HG03378 (cell line): Measurements from ENCODE around the gene INTS6.

Experiments used
- ATAC-seq: cut with Tn5 transposase; IDR thresholded peaks from one replicate; pipeline ENCODE4 v1.9.1; 2021; ENCODE audit warnings: mild to moderate bottlenecking, moderate library complexity; ENCODE audit not compliant: unreplicated experiment

The INTS6 gene, protein sequence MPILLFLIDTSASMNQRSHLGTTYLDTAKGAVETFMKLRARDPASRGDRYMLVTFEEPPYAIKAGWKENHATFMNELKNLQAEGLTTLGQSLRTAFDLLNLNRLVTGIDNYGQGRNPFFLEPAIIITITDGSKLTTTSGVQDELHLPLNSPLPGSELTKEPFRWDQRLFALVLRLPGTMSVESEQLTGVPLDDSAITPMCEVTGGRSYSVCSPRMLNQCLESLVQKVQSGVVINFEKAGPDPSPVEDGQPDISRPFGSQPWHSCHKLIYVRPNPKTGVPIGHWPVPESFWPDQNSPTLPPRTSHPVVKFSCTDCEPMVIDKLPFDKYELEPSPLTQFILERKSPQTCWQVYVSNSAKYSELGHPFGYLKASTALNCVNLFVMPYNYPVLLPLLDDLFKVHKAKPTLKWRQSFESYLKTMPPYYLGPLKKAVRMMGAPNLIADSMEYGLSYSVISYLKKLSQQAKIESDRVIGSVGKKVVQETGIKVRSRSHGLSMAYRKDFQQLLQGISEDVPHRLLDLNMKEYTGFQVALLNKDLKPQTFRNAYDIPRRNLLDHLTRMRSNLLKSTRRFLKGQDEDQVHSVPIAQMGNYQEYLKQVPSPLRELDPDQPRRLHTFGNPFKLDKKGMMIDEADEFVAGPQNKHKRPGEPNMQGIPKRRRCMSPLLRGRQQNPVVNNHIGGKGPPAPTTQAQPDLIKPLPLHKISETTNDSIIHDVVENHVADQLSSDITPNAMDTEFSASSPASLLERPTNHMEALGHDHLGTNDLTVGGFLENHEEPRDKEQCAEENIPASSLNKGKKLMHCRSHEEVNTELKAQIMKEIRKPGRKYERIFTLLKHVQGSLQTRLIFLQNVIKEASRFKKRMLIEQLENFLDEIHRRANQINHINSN

DNA sequence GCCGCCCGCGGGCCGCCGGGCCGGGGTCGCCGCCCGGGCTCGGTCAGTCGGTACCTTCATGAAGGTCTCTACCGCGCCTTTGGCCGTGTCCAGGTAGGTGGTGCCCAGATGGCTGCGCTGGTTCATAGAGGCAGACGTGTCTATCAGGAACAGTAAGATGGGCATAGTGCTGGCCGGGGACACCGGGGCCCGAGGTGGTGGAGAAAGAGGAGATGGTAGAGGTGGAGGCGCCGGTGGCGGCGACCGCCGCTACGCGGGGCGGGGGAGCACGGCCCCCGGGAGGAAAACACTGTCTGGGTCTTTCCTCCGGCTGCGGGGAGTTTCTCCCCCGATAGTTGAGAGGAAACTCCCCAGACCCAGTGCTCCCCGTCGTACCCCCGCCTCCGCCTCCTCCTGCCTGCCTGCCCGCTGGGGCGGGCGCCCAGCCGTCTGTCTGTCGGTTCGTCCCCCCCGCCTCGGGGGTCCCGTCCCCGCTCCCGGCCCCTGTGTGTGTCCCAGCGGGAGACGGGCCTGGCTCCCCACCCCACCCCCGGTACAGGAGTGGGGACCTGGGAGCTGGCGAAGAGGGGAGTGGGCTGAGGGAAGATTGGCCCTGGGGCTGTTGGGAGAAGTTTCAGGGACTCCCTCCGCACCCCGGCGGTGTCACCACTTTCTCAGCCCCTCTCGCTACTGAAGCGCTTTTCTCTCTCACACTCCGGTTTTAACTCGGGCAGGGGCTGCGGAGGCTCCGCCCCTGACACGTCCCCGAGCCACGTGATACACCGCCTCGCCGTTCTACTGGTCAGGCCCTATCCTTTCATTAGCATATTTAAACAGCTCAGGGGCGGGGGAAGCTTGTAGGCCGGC, at the start of gene INTS6:
Gene INTS6, minus strand, starts transcription at position 676 of the 846 bp plus-strand sequence. Its CDS starts 511 bp downstream, at position 165.
- ATAC-seq, result peak; percentile 67

DNA sequence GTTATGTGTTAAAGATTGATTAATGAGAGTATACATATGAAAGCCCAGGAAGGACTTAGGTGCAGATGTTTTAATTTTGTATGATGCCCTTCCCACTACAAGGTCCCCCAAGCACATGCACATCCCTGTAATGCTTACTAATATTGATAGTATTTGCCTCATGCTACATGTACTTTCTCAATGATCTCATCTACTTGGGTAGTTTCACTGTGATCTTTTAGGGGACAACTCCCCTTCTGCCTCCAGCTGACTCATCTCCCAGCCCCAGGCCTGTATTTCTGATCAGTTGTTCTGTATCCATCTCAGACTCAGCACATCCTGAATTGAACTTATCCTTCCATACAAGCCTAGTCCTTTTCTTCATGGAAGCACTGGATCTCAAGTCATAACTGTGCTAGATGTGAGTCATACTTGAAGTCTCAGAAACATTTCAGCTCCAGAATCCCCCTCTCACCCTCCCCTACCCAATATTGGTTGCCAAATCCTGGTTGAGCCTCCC, 49.4 kb upstream of the INTS6 start:
- peak; percentile 99 for ATAC-seq

DNA sequence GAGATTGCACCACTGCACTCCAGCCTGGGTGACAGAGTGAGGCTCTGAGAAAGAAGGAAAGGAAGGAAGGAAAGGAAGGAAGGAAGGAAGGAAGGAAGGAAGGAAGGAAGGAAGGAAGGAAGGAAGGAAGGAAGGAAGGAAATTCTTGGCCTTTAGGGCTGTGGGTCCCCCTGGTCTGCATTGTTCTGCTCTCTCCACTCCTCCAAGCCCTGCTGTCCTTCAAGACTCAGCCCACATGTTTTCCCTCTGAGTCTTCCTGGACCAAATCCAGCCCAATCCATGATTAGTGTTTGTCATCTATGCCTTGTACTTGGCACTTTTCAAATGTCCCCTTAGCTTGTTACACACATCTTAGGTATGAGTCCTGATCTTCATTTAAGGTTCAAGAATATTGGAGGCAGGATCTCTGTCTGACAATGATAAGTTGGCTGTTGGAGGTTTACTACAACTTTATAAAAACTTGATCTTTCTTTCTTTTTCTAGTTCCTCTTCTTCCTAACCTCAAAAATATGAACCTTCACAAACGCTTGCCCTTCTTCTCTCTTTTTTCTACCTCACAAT, 48.8 kb upstream of the INTS6 start:
- ATAC-seq, result peak; percentile 30

GRCh38 chr13:51501096-51501495, 48.3 kb upstream of the INTS6 start:
- ATAC-seq, result no peak

GRCh38 chr13:51500687-51501086, 47.9 kb upstream of the INTS6 start:
- no peak for ATAC-seq

GRCh38 chr13:51499841-51500240, 47.0 kb upstream of the INTS6 start:
- no peak for ATAC-seq

DNA sequence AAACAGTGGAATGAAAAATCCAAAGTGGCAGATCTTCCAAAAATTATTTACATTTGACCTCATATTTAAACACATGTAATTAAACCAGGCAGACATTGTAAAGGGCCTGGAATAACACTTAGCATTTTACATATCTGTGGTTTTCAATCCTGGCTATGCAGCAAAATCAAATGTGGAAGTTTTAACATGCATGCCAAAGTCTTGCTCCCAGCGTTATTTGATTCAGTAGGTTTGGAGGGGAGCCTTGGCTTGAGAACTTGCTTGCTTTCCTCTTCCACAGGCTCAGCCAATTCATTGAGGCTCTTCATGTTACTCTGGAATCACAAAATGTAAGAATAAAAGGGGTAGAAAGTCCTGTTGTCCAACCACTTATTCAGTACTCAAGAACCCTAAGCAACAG, 42.5 kb upstream of the INTS6 start:
- no peak for ATAC-seq

DNA sequence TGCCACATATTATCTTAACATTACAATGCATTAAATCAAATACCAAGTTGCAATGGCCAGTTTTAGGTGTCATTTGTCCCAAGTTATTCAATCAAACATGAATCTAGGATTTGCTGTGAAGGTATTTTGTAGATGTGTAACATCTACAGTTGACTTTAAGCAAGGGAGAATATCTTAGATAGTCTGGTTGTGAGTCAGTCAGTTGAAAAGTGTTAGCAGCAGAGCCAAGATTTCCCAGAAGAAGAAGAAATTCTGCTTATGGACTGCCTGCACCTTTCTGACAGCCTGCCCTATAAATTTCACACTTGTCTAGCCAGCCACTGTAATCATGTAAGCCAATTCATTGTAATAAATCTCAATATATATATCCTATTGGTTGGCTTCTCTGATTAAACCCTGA, 41.3 kb upstream of the INTS6 start:
- ATAC-seq, result no peak

DNA sequence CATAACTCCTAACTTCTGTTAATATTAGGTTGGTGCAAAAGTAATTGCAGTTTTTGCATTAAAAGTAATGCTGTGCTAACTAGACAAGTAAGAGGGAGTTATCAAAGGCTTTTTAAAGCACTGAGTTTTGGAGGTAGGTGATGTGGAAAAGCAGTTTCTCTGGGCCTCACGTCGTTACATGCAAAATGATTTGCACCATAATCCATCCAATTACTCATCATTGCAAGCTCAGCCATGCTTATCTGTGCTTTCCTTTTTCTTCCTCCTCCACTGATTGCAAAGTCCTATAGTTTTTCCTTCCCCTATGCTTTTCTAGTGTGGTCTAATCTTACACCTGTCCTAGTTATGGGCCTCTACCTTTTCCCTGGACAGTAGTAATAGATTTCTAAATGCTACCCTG, 35.4 kb upstream of the INTS6 start:
- ATAC-seq, result no peak

- no peak for ATAC-seq
Measured at GRCh38 chr13:51481656-51482055, 28.8 kb upstream of the INTS6 start.

DNA sequence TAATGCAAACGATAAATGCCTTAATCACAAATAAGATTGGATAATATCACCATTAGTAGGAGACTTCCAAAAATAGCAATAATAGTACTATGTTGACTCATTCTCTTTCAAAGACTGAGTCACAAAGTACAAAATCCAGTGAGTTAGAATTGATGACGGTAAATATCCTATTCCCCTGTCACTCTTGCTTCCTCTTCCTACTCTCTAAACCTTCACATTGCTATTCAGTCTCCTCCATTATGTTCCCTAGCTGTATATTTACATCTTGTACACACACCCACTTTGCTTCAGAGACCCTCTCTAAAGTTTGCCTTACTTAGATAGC, 26.3 kb upstream of the INTS6 start:
- ATAC-seq, result no peak

DNA sequence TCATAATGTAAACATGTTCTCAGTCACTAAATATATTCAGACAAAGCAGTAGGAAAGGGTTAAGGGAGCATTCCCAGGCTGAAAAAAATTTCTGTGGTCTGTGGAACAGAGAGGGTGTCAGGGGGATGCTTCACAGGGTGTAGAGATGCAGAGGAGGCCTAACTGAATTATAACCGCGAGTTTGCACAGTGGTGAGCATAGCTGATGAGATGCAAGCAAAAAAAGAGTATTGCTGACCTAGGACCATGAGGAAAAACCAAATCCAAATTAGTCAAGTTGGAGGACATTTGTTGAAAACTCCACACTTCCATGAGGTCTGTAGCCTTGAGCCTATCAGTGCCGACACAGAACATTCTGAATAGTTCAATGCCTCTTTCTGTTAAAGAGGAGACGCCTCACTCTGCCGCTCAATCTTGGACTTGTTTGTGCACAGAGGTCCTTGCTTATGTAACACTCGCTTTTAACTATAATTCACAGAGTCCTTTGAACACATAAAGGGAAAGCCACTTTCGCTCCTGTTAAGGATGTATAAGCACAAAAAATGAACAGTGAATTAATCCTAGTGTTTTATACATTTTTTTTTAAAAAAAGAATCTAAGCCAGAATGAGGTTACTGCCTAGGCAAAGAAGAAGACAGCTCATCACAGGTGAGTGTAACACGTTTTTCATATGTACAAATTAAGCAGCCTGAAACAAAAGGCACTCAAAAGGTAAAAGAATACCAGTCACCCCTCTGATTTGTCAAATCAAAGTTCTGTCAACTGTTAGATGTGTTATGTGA, 25.8 kb upstream of the INTS6 start:
- ATAC-seq, result no peak

DNA sequence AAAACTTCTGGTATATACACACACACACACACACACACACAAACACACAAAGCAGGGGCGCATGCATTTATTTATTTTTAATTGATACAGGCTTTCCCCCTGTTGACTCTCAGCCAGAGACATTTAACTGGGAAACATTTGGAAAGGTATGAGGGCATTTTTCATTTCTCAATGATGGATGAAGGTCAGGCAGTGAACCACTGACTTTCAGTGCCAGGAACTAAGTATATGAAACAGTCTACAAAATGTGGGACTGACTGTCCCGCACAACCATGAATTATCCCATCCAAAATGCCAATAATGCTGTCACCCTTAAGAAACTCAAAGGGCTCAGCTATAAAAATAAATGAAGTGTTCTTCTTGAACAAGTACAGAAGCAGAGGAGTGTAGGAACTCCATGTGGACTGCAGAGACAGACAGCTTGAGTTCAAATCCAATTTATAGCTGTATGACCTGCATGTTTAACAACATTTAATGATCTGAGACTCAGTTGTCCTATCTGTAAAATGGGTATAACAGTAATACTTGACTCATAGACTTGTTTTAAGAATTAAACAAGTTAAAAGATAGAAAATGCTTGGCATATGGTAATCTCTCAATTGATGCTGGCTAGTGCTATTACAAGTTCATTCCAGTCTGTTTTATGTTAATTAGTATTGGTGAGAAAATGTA, 25.0 kb upstream of the INTS6 start:
- no peak for ATAC-seq

DNA sequence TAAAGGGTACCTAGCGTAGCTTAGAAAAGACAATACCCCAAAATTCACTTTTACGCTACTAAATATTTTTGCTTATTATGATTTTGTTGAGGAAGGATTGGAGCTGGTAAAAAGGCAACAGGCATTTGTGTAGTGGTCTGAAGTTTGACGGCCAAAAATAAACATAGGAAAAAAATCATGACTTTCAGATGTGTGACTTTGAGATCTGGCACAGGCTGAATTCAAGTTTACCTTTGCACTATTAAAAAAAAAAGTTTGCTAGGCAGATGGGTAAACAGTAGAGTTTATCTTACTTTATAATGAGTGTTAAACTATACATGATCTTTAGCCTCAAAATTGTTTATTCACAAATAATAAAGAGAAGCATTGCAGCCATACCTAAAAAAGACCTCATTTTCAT, 24.3 kb upstream of the INTS6 start:
- ATAC-seq, result no peak

- no peak for ATAC-seq
Measured at GRCh38 chr13:51475727-51476501, 23.1 kb upstream of the INTS6 start.

- ATAC-seq, result no peak
Measured at GRCh38 chr13:51469790-51470189, 17.0 kb upstream of the INTS6 start.

GRCh38 chr13:51467730-51468129, 14.9 kb upstream of the INTS6 start:
- ATAC-seq, result no peak

- no peak for ATAC-seq
Measured at GRCh38 chr13:51465124-51465523, 12.3 kb upstream of the INTS6 start.
